HG03175 (cell line): ENCODE results near the gene DPP8.
"Not testable (repeated sequence)": the region's sequence is repeated elsewhere in the genome, so short reads cannot be mapped to it uniquely, and the experiment has no call there.

Experiments
- ATAC-seq: cut with Tn5 transposase; IDR thresholded peaks from one replicate; pipeline ENCODE4 v1.9.1; 2021; ENCODE audit warnings: mild to moderate bottlenecking, moderate library complexity; ENCODE audit not compliant: unreplicated experiment

DPP8 gene

DNA sequence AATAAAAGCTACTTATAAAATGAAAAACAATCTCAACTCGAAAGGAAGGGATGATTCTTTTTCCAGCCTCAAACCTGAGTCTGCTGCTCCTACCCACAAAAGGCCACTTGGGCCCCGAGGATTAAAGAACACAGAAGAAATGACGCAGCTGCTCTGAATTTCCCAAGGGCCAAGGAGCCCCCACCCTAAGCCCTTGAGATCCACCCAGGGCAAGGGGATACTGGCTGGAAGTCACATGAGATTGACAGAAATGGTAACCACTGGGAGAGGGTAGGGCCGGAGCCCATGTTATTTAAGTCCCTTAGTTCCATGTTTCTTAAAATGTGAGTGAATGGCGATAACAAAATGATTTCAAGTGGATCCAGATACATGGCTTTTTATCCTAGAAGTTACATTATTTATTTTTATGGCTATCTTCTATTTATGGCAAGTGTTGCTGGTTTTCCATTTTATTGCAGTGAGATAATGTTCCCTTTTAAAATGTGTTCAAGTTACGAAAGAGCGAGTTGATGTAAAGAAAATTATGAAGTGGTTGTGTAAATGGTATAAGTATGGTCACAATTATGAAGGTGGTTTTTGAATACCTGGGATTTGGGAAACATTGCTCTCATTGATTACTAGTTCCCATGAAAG lies 111.6 kb downstream of the DPP8 start:
- no peak for ATAC-seq

DNA sequence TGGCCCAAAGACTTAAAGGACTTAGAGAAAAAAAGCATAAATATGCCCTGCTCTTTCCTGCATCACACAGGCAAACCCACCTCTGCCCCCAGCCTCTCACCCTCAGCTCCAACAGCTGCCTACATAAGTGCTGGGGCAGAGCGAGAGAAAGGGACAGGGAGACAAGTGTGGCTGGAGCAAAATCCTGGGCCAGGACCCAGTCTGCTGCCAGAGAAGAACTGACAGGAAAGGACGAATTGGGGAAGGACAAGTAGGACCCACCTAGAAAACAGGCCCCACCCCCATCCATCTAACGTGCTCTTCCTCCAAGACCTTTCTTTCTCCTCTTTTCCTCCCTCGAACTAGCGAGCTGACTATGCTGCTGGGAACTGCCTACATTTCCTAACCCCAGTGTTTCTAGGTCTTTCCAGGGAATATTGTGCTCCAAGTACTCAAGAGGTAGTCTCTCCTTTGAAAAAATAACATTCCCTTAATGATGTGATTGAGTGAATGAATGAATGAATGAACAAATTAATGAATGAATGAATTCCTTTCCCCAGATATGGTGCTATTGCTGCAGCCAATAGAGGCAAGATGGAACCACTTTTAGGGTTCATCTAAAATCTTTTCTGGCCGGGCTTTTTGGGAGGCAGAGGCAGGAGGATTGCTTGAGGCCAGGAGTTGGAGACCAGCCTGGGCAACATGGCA lies 113.2 kb downstream of the DPP8 start:
- ATAC-seq = no peak

DNA sequence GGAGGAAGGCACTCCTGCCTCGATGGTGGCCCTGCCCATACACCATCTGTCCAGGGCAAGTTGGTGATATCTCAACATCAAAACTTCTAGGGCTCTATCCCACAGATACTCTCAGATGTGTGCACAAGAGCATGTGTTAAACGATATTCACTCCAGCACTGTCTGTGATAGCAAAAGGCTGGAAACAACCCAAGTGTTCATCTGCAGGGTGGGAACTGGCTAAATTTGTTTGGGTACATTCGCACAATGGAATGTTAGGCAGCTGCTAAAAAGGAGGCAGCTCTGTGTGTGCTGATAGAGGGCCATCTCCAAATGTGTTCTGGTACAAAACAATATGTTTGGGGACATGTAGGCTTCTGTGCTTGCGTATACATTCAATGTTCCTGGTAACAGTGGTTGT lies 114.5 kb downstream of the DPP8 start:
- ATAC-seq = no peak

DNA sequence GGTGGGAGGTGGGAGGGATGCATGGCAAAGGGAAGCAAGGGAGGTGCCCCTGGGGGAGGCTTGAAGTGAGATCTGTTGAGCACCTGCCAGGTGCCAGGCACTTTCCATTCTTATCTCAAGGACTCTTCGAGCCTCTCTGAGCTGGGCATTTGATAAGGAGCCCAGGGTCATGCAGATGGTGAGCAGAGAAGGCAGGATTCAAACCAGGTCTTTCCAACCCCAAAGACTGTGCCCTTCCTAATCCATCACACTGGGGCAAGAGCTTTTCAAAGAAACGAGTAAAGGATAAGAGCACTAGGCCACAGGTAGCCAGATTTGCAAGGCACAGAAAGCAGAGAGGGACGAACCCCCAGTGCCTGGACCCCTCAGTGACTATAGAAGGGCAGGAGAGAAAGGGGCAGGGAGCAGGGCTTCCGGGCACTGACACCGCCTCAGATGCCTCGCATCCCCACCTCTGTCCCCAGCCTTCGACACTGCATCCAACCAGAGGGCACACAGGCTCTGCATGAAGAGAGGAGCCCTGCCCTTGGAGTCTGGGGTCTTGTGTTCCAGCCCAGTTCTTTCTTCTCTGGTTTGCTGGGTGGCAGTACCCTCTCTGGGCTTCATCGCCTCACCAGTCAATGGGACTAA lies 115.8 kb downstream of the DPP8 start:
- no peak for ATAC-seq

DNA sequence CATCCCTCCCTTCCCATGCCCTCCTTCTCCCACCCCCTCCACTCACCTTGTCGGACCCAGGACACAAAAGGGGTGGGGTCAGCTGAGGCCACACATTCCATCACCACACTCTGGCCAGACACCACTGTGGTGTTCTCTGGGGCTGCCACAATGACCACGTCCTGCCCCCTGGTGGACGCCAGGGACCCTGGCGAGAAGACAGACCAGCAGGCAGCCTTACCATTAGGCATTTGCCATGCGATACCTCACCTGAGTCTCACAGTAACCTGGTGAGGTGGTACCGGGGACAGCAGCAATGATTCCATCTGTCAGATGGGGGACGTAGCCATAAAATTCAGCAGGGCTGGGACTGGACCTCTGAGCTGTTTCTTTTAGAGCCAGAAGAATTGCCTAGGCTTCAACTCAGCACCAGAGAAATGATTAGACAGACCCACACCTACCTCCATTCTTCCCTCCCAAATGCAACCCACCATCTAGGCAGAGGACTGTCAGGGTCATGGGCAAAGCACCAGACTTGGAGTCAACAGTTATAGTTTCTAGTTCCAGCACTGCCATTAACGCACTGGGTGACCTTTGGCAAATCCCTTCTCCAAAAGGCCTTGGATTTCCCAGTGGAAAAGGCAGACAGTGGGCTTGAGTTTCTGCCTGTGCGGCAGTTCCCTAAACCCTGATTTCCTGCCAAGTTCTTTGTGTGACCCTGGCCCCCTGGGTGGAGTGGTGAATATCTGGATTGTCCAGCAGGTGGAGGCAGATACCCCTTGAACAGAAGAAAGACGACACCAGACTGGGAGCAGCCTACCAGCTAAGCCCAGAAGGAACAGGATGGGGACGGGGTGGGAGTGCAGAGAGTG lies 116.5 kb downstream of the DPP8 start:
- ATAC-seq = no peak

DNA sequence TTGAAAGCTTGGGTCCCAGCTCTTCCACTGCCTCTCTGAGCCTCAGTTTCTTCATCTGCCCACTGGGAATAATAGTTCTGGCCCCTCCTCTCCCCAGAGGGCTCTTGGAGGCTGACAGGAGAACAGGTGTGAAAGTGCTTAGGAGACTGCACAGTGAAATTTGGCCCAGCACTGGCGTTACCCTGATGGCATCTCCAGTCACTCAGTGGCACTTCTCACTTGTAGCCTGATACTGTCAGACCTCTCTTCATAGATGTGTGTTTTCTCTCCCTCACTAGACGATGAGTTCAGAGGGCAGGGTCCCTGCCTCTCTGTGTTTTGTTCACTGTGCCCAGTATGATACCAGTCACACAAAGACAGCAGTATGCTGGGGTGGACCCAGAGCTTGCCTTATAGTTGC lies 117.5 kb downstream of the DPP8 start:
- no peak for ATAC-seq

DNA sequence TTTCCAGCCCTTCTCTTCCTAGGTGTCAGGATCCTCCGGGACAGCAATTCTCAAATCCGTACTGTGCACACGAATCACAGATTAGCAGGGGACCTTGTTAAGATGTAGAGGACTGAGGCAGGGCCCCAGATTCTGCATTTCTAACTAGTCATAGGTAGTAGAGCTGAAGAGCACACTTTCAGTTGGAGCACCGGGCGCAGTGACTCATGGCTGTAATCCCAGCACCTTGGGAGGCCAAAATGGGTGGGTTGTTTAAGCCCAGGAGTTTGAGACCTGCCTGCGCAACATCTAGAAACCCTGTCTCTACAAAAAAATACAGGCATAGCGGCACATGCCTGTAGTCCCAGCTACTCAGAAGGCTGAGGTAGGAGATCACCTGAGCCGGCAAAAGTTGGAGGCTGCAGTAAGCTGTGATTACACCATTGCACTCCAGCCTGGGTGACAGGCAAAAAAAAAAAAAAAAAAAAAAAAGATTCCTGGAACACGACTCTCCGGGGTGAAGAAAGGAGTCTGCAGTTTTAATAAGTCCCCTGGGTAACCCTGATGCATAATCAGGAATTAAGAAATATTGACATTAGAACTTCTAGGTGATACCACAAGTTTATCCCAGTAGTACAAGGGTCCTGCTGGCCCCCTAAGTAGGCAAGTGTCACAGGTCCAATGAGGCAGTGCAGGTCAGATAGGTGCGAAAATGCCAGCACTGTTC lies 118.3 kb downstream of the DPP8 start:
- no peak for ATAC-seq

DNA sequence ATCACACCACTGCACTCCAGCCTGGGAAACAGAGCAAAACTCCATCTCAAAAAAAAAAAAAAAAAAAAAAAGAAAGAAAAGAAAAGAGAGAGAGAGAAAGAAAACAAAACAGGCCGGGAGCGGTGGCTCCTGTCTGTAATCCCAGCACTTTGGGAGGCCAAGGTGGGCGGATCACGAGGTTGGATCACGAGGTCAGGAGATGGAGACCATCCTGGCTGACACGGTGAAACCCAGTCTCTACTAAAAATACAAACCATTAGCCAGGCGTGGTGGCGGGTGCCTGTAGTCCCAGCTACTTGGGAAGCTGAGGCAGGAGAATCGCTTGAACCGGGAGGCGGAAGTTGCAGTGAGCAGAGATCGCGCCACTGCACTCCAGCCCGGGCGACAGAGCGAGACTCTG lies 119.0 kb downstream of the DPP8 start:
- ATAC-seq = not testable (repeated sequence)

DNA sequence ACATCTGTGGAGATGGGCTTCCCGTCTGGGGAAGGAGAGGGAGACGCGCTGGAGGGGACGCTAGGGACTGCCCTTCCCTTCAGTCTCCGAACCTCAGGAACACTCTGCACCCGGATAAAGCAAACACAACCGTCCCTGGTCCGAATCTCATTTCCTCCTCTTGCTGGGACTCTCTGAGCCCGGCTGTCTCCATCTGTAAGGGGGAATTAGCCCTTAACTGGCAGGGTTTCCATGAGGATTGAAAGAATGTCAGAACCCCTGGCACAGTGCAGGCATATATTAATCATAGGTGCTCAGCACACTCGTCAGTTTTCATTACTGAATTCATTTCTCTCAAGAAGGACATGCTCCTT lies 120.5 kb downstream of the DPP8 start:
- no peak for ATAC-seq

DNA sequence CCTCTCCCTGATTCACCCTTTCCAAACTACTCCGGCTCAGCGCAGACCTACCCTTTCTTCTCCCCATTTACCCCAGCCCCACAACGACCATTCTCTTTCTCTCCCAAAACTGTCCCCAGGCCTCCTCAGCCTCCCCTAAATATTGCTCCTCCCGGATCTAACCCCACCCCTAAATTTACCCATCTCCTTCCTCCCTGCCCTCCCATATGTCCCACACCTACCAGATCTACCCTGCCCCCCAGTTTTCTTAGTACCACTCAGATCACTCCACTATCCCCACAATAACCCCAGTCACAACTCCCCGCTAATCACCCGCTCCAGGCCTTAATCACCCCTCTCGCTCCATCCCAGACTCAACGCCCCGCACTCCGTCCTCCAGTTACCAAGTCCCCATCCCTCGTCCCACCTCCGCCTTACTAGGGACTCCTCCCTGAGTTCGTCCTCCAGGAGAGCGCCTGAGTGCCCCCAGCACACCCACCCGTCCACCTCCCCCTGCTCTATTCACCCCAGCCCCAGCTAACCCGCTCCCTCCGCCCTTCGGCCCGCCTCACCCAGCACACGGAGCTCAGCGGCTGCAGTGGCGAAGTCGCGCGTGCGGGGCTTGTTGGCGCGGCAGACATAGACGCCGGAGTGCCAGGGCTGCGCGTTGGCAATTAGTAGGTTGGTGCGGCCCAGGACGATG lies 121.1 kb downstream of the DPP8 start:
- ATAC-seq = no peak

DNA sequence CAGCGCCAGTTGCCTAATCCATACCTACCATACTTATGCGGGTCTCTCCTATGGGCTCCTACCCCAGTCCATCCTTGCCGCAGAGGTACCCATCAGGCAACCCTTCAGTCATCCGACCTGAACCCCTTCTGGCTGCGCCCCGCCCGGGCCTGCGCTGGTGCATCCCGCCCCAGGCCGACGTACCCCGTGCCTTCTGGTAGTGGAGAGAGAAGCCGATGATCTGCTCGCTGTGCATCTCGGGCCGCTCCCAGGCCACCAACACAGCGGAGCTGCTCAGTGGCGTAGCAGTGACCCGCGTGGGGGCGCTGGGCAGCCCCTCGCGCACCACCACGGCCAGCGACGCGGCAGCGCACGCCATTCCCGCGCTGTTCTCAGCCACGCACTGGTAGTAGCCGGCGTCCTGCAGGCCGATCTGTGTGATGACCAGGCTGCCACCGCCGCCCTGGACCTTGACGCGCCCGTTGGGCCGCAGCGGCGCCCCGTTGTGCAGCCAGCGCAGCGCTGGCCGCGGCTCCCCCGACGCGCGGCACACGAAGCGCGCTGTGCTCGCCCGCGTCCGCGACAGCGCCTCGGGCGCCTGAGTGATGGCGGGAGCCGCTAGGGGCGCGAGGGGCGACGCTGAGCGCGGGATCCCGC lies 121.8 kb downstream of the DPP8 start:
- no peak for ATAC-seq

DNA sequence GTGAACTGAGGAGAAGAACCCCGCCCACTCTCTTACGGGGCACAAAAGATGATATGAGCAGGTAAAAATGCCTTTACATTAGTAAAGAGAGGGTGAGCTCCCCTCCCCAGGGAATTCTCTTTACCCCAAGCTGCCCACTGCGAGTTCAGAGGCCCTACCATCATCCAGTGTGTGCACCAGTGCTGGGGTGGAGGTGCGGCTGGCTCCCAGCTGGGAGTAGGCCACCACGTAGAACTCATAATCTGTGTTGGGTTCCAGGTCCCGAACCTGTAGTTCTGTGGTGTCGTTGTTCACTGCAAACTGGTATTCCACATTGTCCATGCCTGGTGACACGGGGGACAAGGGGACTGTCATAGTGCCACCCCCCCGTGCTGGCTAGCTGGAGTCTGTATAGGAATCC lies 122.6 kb downstream of the DPP8 start:
- no peak for ATAC-seq

DNA sequence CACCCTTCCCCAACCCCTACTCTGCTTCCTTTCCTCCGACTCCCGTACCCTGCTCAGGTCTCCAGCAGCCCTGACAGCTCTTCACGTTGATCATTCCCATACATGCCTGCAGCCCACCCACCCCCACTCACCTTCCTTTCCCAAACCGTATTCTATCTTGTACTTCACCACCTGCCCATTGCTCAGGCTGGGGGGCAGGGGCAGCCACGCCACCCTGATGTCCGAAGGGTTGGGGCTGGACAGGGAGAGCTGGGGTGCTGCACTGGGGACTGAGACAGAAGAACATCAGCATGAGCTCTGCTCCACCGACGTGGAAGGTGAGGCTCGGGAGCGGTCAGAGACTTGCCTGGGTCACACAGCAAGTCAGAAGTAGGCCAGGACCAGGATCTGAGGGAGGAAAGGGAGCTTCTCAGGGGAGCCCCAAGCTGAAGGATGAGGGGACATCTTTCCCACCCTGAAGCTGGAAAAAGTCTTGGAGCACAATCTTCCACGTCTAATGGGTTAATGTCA lies 123.2 kb downstream of the DPP8 start:
- ATAC-seq = no peak

DNA sequence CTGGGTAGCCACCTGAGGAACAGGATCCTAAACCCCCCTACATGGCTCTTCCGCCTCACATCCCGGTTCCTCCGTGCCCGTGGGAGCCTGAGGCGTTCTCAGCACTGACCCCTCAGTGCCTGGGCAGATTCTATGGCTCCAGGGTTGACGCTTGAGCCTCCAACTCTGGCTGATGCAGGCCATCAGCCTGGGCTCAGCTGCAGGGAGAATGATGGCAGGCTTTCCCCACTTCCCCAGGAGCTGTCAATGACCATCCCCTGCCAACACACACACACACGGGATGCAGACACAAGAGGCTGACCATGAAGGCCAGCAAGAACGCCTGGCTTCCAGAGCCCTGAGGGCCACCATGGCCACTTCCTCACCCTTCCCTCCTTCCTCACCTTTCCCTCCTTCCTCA lies 123.9 kb downstream of the DPP8 start:
- no peak for ATAC-seq

DNA sequence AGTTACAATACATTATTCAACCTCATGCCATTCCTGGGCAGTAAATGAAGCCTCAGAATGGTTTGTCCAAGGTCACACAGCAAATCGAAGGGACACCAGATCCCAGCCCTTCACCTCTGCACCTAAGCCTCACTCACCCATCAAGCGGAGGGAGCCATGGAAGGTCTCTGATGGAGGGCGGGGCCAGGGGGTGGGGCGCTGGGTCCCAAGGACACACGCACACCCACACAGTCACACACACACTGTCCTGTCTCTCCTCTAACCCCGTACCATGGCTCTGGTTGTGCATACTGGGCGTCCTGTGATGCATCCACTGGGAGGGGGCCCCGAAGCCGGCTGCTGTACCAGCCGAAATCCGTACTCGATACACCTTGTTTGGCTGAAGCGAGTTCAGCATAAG lies 124.4 kb downstream of the DPP8 start:
- ATAC-seq = no peak
